Esophagus muscularis mucosa (tissue), 4 donors: ENCODE measurements around the gene NIN. TPM values are rescaled to one million over a fixed set of nuclear protein-coding genes. Genes with fewer than 3 reads are reported as not detected.

Experiments used
- DNase-seq: peaks from one replicate; pipeline ENCODE4 v3.0.0-alpha.2; 2017; ENCODE audit errors: extremely low spot score
- H3K27ac ChIP-seq, 4 donors: fragments of 200-600 bp; sonication (generic); replicated peaks in 1 of 4; 1 replicate in 3 of 4; 2 replicates in 1 of 4; pipeline ENCODE4 v1.5.1; 2016 to 2019; ENCODE audit warnings: mild to moderate bottlenecking in 1 of 4
- H3K27me3 ChIP-seq, 4 donors: fragments of 200-600 bp; sonication (generic); one replicate each; pipeline versions ENCODE4 v1.5.1 to v1.6.0; 2016 to 2019
- H3K36me3 ChIP-seq, 4 donors: fragments of 200-600 bp; sonication (generic); one replicate each; pipeline ENCODE4 v1.5.1; 2016 to 2019
- H3K4me1 ChIP-seq, 4 donors: fragments of 200-600 bp; sonication (generic); one replicate each; pipeline ENCODE4 v1.5.1; 2016 to 2019
- H3K4me3 ChIP-seq, 4 donors: fragments of 200-600 bp; sonication (generic); 1 replicate in 2 of 4; 2 replicates in 2 of 4; pipeline ENCODE4 v1.5.1; 2016 to 2019; ENCODE audit warnings: mild to moderate bottlenecking in 4 of 4, moderate library complexity in 1 of 4
- H3K9me3 ChIP-seq, 4 donors: fragments of 200-600 bp; sonication (generic); 1 replicate in 3 of 4; 2 replicates in 1 of 4; pipeline ENCODE4 v1.5.1; 2016 to 2019
- CTCF ChIP-seq, 3 experiments: fragments of 200-600 bp in 2 of 3; fragments of 450-650 bp in 1 of 3; sonication (generic) in 2 of 3; IDR thresholded peaks; one replicate each; pipeline ENCODE4 v1.5.1; 2017 to 2019; ENCODE audit warnings: antibody characterized with exemption in 3 of 3, mild to moderate bottlenecking in 2 of 3, moderate library complexity in 1 of 3
- EP300 ChIP-seq: sonication (generic); formaldehyde crosslinking; IDR thresholded peaks from one replicate; pipeline ENCODE4 v1.6.1; 2017; ENCODE audit warnings: antibody characterized with exemption
- POLR2A ChIP-seq: fragments of 450-650 bp; IDR thresholded peaks from one replicate; pipeline ENCODE4 v1.6.1; 2017; ENCODE audit warnings: antibody characterized with exemption, moderate library complexity, mild to moderate bottlenecking, low read depth
- POLR2AphosphoS5 ChIP-seq, 2 donors: sonication (generic); formaldehyde crosslinking; IDR thresholded peaks; one replicate each; pipeline ENCODE4 v1.6.1; 2017; ENCODE audit warnings: antibody characterized with exemption in 2 of 2
- WGBS: methylation state at CpG from one replicate; pipeline ENCODE4 v1.1.5; 2018; 5-methylcytosine and 5-hydroxymethylcytosine counted together
- intact Hi-C: fragments of 100-400 bp; cut with DNase I; formaldehyde crosslinking; loops from one replicate; pipeline ENCODE4 v1.15.1; 2023
- small RNA-seq, 3 donors: library from RNA; depleted of rRNA; stranded (forward); fragments of <200 nt; gene quantifications; one replicate each; pipeline ENCODE3, GENCODE V24; 2016
- total RNA-seq, 4 donors: library from RNA; depleted of rRNA; stranded (reverse); fragments of >200 nt; gene quantifications; one replicate each; pipeline versions ENCODE4 v1.1.0 to v1.2.1, GENCODE V29; 2016

Gene NIN
- total RNA-seq, 4 donors from 2014 or later: 26.2 to 38.8 (median 34.1) TPM

DNA sequence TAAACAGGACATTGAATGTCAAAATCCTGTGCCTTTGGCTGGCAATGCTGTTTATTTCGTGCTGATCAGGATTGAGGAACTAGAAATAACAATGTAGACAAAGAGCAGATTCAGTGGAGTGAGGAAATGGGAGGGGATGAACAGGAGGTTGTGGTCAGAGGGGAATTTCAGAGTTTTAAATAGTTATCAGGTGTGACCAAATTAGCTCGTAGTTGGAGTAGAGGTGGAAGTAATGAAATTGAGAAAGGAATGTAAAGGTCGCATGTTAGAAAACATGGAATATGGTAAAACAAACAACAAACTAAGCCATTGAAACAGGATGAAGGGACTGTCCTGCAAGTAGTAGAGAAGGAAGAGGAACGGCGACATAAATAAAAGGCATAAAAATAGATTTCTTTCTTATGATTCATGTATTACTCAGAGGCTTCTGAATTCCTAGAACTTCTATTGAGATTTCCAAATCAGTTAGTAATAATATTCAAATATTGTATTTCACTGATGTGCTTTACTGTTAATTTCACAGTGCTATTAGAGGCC is 153.4 kb downstream of the NIN start:
- H3K4me1 ChIP-seq: peaks cover 0 to 12% (median 6%) of the 10 kb centered on the region in 4 donors
- H3K36me3 ChIP-seq: no peaks in the 10 kb centered on the region
- no peaks in the 10 kb centered on the region for H3K9me3 ChIP-seq
- no peak overlapping the region for H3K27ac ChIP-seq
- no peak for DNase-seq
- TF ChIP-seq EP300: no peak
- intact Hi-C loops: no loop called here
- H3K4me3 ChIP-seq: no peak overlapping the region
- 33% methylated on average over 5 of the region's 5 CpGs for WGBS
- H3K27me3 ChIP-seq: no peaks in the 10 kb centered on the region

DNA sequence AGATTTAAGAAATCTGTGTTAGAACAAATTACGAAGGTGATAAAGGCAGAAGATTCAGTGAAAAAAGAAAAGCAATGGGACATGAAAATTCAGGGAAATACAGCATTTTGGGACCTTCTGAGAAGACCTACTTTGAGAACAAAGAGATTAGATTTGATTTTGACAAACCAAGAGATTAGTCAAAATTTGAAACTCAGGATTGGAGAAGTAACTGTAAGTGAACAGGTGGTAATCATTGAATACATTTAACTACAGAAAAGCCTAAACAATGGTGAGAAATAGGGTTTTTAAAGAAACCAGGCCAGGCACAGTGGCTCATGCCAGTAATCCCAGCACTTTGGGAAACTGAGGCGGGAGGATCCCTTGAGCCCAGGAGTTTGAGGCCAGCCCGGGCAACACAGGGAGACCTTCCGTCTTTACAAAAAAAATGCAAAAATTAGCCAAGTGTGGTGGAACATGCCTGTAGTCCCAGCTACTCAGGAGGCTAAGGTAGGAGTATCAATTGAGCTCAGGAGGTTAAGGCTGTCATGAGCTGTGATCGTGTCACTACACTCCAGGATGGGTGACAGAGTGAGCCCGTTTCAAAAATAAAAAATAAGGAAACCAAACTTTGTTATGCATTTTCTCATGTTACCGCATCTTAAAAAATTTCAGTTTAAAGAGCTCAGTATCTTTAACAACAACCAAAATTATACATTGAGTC is 154.0 kb downstream of the NIN start:
- H3K4me1 ChIP-seq: peaks cover 0 to 12% (median 6%) of the 10 kb centered on the region in 4 donors
- TF ChIP-seq POLR2AphosphoS5 (IDR thresholded peaks at IDR 0.05) (no peak), EP300 (no peak), POLR2A (no peak)
- H3K9me3 ChIP-seq: no peaks in the 10 kb centered on the region
- WGBS: 82% methylated on average over 7 of the region's 7 CpGs
- no peak overlapping the region for H3K4me3 ChIP-seq
- no peak for DNase-seq
- H3K27me3 ChIP-seq: no peaks in the 10 kb centered on the region
- intact Hi-C loops: no loop called here
- H3K27ac ChIP-seq: no peak overlapping the region
- H3K36me3 ChIP-seq: no peaks in the 10 kb centered on the region

DNA sequence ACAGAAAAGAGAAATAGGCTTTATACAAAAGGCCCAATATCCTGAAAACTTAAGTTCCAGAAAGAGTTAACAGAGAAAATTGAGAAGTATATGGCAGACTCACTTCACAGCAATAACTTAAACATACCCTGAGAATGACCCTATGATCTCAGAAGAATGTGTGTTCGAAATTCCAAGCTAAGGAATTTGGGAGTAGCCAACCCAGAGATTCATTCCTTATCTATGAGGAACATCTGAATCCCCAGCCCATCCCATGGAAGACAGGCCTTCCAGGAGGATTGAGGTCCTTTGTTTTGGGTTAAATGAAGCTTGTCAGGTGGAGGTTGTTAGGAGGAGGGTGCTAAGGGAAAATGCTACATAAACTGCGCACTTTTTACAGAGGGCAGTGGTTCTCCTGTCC is 155.4 kb downstream of the NIN start:
- Histone ChIP-seq H3K27ac (no peak overlapping the region), H3K27me3 (no peaks in the 10 kb centered on the region), H3K4me3 (no peak overlapping the region), H3K9me3 (no peaks in the 10 kb centered on the region), H3K4me1 (peaks cover 0 to 12% (median 6%) of the 10 kb centered on the region in 4 donors), H3K36me3 (no peaks in the 10 kb centered on the region)
- 82% methylated on average over 2 of the region's 2 CpGs for WGBS
- no peak for DNase-seq
- intact Hi-C loops: no loop called here
- TF ChIP-seq POLR2AphosphoS5 (IDR thresholded peaks at IDR 0.05) (no peak), EP300 (no peak), POLR2A (no peak), CTCF (IDR thresholded peaks at IDR 0.05) (no peak)

GRCh38 chr14:50670866-50671256 is 160.1 kb downstream of the NIN start:
- intact Hi-C loops: no loop called here
- 95% methylated on average over 6 of the region's 6 CpGs for WGBS
- DNase-seq: no peak
- Histone ChIP-seq H3K4me1 (peaks cover 2 to 18% (median 13%) of the 10 kb centered on the region in 4 donors), H3K27me3 (no peaks in the 10 kb centered on the region), H3K36me3 (no peaks in the 10 kb centered on the region), H3K27ac (no peak overlapping the region), H3K4me3 (no peak overlapping the region), H3K9me3 (no peaks in the 10 kb centered on the region)
- no peak for TF ChIP-seq POLR2A
- TF ChIP-seq POLR2AphosphoS5 (IDR thresholded peaks at IDR 0.05): no peak
- TF ChIP-seq CTCF (IDR thresholded peaks at IDR 0.05): no peak
- no peak for TF ChIP-seq EP300

DNA sequence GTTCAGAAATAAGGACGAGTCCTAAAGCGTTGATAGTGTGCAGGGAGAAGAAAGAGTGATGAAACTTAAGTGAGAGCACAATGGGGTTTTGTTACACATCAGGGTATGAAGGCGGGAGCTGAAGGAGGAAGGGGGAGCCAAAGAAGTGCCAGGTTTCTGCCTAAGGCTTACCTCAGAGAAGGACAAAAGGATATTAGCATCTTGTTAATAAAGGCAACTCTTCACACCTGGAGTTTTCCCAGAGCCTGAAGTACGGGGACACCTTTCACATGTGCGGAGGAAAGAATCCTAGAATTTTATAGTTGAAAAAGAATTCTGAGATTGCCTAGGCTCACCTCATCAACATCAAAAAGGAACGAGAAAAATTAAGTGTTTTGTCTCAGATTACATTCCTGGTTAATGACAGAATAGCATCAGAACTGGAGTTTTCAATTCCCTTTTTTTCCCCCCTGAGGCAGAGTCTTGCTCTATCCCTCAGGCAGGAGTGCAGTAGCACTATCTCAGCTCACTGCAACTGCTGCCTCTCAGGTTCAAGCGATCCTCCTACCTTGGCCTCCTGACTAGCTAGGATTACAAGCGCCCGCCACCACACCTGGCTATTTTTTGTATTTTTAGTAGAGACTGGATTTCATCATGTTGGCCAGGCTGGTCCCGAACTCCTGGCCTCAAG is 160.6 kb downstream of the NIN start:
- H3K9me3 ChIP-seq: no peaks in the 10 kb centered on the region
- 88% methylated on average over 10 of the region's 10 CpGs for WGBS

More for the DNA sequence above, 160.6 kb downstream of the NIN start:
- intact Hi-C loops: no loop called here
- Histone ChIP-seq H3K36me3 (no peaks in the 10 kb centered on the region), H3K27ac (no peak overlapping the region), H3K4me1 (peaks cover 7 to 24% (median 19%) of the 10 kb centered on the region in 4 donors), H3K27me3 (no peaks in the 10 kb centered on the region), H3K4me3 (no peak overlapping the region)
- TF ChIP-seq POLR2AphosphoS5 (IDR thresholded peaks at IDR 0.05) (no peak), EP300 (no peak), CTCF (IDR thresholded peaks at IDR 0.05) (no peak), POLR2A (no peak)
- DNase-seq: no peak

Small RNA genes within 50 kb of the gene (small RNA-seq; reads per million reads assigned to genes)
- gene RF00593: 0 reads per million in 3 donors

Other genes with a start within 250 kb of the NIN start
- gene SAV1, start 162.9 kb downstream of the NIN start, total RNA-seq: 10 to 100 TPM; 34.5 to 48.5 (median 40.2) TPM
- gene ABHD12B, start 40.9 kb upstream of the NIN start, total RNA-seq: not detected
- gene PYGL, start 113.3 kb upstream of the NIN start, total RNA-seq: 10 to 100 TPM; 15.0 to 28.5 (median 20.6) TPM